AG09309 (cell line): ENCODE results near the gene ZNF507.

Source experiments
- DNase-seq: peaks from one replicate; pipeline ENCODE4 v3.0.0-alpha.2; 2010; ENCODE audit warnings: low read depth
- H3K4me3 ChIP-seq: 2 replicates; pipeline ENCODE4 v1.5.1; 2011; ENCODE audit warnings: mild to moderate bottlenecking, low read depth, low read length, moderate library complexity; ENCODE audit not compliant: control insufficient read depth
- TF ChIP-seq, protein P1 (sequence below): IDR thresholded peaks from 2 replicates; pipeline ENCODE4 v1.5.1; 2011; ENCODE audit warnings: mild to moderate bottlenecking, low read depth, low read length, inconsistent platforms; ENCODE audit not compliant: insufficient read depth, control insufficient read depth; ENCODE audit errors: missing control alignments

The ZNF507 gene

GRCh38 chr19:32355309-32355708, 9.9 kb downstream of the ZNF507 start:
- DNase-seq, result no peak
- H3K4me3 ChIP-seq, result no peak overlapping the region
- TF ChIP-seq, protein P1, sequence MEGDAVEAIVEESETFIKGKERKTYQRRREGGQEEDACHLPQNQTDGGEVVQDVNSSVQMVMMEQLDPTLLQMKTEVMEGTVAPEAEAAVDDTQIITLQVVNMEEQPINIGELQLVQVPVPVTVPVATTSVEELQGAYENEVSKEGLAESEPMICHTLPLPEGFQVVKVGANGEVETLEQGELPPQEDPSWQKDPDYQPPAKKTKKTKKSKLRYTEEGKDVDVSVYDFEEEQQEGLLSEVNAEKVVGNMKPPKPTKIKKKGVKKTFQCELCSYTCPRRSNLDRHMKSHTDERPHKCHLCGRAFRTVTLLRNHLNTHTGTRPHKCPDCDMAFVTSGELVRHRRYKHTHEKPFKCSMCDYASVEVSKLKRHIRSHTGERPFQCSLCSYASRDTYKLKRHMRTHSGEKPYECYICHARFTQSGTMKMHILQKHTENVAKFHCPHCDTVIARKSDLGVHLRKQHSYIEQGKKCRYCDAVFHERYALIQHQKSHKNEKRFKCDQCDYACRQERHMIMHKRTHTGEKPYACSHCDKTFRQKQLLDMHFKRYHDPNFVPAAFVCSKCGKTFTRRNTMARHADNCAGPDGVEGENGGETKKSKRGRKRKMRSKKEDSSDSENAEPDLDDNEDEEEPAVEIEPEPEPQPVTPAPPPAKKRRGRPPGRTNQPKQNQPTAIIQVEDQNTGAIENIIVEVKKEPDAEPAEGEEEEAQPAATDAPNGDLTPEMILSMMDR, result no peak

DNA sequence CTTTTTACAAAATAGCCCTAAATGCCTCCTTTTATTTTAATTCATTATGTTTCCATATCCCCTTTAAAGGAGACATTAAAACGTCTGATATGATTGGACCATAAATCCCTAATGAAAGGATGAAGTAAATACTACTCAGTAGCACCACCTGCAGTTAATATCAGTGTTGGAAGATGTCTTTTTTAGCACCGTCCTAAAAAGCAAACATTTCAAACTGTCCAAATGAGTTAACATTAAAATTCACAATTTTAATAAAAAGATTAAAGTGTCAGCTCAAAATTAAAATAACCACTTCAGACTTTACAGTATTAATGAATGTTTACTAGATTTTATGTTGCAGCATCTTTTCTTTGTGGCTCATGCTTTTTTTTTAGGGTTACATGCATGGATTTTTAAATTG, 12.3 kb downstream of the ZNF507 start:
- TF ChIP-seq, protein P1, result peak; percentile 8
- no peak for DNase-seq
- no peak overlapping the region for H3K4me3 ChIP-seq

DNA sequence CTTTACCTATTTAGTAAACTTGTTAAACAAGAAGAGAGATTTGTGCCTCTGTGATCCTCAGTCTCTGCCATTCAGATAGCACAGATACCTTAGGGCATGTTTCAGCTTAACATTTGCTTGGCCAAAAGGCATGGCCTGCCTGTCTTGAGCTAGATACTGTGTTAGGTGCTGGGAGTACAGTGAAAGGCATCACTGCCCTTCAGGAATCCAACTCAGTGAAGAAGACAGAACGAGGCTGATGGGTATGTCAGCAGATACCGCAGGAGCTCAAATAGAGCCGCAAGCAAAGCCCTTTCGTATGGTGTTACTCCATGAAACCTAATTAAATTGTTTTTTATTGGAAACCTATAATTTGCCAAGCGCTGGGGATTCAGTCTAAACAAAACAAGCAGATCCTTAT, 12.9 kb downstream of the ZNF507 start:
- DNase-seq, result no peak
- no peak overlapping the region for H3K4me3 ChIP-seq
- TF ChIP-seq, protein P1, result no peak

DNA sequence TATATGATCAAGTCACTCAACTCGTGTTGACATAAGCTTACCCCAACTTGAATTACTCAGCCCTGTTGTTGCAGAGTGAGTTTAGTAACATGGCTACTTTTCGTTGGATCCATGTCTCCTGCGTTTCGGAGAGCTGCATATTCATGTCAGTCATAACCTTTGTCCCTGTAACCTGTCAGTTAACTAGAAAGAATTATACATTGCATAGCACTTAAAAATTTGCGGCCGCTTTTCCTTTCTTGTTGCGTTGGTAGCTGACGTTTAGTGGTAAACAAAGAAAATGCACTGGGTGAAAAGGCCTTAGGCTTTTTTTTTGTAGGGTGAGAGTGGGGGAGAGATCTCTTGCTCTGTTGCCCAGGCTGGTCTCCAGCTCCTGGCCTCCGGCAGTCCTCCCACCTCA, 14.2 kb downstream of the ZNF507 start:
- TF ChIP-seq, protein P1, result no peak
- no peak overlapping the region for H3K4me3 ChIP-seq
- no peak for DNase-seq

- TF ChIP-seq, protein P1, result no peak
- DNase-seq, result no peak
- no peak overlapping the region for H3K4me3 ChIP-seq
These were observed 16.3 kb downstream of the ZNF507 start for GRCh38 chr19:32361574-32362317.

DNA sequence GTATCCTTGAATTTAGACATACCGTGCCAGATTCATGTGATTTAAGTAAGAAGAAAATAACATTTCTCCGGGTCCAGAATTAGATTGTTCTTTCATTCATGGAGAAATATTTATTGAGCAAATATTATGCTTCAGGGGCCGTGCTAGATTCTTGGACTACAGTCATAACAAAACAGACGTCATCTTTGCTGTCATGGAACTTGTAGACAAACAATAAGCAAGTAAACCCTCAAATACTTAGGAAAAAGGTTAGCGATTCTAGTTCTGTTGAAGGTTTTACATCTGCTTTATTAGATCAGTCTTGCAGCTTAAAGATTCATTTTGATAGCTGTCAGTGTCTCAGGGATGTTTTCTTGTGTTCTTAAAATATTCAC, 16.9 kb downstream of the ZNF507 start:
- TF ChIP-seq, protein P1, result no peak
- DNase-seq, result no peak
- H3K4me3 ChIP-seq, result no peak overlapping the region
